Measurements from ENCODE around the gene RMDN2.
A peak's percentile ranks its signal among the peaks of the same experiment; 100 is the strongest.

The RMDN2 gene

DNA sequence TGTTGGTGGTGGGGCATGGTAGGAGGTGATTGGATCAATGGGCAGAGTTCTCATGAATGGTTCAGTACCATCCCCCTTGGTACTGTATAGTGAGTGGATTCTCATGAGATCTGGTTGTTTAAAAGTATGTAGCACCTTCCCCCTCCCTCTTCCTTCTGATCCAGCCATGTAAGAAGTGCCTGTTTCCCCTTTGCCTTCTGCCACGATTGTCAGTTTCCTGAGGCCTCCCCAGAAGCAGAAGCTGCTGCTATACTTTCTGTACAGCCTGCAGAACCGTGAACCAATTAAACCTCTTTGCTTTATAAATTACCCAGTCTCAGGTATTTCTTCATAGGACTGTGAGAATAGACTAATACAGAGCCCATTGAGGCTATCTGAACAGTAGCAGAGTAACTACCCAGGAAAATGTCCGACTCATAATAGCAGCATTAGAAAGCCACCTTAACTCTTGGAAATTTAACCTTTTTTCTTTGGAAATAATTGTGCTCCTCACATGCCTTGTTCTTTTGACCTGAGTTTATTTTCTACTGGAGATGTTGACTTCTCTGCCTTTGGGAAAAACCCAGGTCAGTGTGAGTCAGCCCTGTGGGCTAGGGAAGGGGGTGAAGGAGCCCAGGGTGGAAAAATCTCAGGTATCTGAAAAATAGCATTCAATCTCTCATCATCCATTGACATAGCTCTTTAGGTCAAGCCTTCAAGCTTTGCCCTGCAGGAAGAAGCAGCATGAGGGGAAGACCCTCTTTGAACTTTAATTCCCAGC lies 132.7 kb downstream of the RMDN2 start:
- DNase-seq = peak; percentile 43 to 48

DNA sequence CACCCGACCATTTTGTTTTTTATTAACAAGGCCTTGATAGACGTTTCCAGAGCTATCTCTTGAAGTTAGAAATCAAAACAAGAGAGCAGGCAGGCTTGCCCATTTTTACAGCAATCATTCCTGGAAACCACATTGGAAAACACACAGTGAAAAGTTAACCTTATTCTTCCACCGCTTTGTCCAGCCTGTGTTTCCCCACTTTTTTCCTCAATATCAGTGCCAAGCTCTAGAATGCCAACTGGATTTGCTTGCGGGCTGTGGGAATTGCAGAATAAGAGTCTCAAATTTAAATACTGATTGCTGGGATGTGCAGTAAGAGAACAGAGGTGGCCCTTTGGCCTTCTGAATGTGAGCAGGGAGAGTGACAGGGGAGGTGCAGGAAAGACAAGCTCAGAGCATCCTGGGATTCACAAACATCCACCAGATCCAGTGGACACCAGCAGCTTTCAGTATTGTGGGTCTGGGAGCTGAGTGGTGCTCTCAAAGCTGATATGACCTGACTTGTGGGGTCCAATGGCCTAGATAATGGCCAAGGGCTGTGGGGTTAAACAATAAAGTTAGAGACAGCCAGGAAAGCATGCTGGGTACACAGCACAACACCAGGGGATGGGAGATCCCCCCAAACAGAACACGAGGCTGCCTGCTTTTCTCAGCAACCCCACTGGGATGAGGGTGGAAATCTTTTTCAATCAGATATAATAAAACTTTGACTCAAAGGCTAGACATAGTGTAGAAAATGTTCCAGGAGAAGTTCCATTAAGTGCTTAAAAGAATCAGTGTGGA lies 135.3 kb downstream of the RMDN2 start:
- DNase-seq = no peak

DNA sequence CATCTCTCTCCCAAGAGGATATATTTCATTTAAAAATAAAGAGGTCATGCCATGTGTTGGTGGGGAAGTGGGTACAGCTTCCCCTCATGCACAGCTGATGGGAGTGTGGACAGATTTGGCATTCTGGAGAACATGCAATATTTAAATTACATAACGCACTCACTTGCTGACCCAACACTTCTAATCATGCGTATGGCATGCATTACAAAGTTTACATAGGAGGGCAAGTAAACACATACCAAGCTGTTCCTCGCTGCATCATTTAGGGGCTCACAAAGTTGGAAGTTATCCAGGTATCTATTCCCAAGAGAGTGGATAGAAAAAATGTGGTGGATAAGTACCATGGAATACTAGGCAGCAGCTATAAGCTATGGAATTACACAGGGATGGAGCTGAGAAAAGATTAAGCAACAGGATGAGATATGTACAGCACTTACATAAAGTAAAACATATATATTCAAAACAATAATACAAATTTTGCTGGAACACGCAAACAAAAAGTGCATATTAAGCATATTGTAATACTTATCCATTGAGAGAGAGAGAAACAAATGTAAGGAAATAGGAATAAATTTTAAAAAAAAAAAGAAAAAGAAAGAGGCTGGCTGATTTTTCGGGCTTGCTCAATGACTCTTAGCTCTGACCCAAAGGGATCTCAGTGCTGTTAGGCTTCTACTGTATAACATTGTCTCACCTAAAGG lies 139.9 kb downstream of the RMDN2 start:
- peak; percentile 80 to 90 for DNase-seq

DNA sequence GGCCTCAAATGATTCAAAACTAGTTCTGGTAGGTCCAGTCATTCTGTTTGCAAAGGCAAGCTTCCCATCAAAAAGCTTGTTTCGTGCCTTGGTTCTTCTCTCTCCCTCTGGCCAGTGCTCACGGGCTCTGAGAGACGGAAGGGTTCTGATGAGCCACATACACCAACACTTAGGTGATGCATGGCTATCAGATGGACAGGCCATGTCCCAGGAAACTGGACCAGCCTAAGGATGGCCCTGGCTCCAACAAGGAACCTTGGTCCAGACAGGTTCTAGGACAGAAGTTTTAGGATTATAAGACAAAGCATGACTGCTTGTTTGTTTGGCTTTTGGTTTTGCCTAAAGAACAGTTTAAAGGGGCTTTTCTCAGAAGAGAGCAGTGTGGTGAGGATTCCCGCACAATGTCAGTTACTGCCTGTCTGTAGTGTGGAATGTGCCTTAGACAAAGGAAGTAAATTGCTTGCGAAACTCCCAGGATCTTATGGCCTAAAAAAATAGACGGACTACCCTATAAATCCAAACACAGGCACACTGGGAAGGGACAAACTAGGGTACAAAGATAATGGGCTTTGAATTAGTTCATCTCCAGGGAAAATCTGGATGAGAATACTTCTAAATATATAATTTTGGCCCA lies 140.5 kb downstream of the RMDN2 start:
- no peak for DNase-seq

DNA sequence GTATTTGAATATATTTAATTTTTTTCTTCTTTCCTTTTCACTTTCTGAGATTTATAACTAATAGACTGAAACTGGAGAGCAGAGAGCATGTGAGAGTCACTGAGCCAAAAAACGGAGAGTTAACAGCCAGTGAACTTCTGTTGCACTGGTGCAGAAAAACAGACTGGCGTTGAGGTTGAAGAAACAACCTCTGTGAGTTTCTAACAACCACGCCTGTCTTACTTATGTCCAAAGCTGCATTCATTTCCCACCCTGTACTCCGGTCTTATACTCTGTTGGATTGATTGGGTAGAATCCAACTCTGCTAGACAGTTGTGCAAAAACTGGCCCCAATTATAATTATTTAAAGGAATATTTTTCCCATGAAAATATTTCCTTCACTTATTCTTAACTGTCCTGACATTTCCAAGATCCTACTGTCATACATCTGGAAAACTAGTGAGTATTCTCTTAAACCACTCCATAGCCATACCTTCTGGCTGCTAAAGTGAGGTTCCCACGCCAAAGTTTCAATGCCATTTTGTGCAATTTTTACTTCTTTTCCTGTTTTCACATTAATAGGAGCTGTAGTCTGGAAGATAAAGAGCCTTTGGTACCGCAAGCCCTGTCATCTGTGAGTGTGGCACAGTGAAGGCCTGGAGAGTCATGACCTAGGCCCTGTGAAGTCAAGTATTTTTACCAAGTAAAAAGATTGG lies 141.5 kb downstream of the RMDN2 start:
- no peak for DNase-seq

Measured in inflammatory macrophage (primary cell).